Liver (tissue), 3 donors: Measurements from ENCODE around the gene HERPUD2.
A peak's percentile ranks its signal among the peaks of the same experiment; 100 is the strongest.

Experiments
- ATF3 ChIP-seq: IDR thresholded peaks from 2 replicates; pipeline ENCODE4 v1.6.1; 2016; ENCODE audit warnings: antibody characterized with exemption
- CTCF ChIP-seq: fragments of 150-350 bp; IDR thresholded peaks from 2 replicates; pipeline ENCODE4 v1.5.1; 2017; ENCODE audit warnings: improper control_type of control experiment, low read depth, low read length; ENCODE audit not compliant: missing input control
- GABPA ChIP-seq, 2 donors: IDR thresholded peaks in 1 of 2; conservative IDR thresholded peaks in 1 of 2; 2 replicates each; pipeline ENCODE4 v1.6.1; 2016; ENCODE audit warnings: antibody characterized with exemption in 2 of 2, mild to moderate bottlenecking in 1 of 2, moderate library complexity in 1 of 2
- HNF4G ChIP-seq: IDR thresholded peaks from 2 replicates; pipeline ENCODE4 v1.6.1; 2016; ENCODE audit warnings: antibody characterized with exemption
- RAD21 ChIP-seq, 2 donors: IDR thresholded peaks; 2 replicates each; pipeline ENCODE4 v1.6.1; 2016; ENCODE audit warnings: antibody characterized with exemption in 2 of 2, mild to moderate bottlenecking in 2 of 2
- REST ChIP-seq: IDR thresholded peaks from 2 replicates; pipeline ENCODE4 v1.6.1; 2016; ENCODE audit warnings: antibody characterized with exemption, mild to moderate bottlenecking
- RXRA ChIP-seq, 2 donors: IDR thresholded peaks; 2 replicates each; pipeline ENCODE4 v1.6.1; 2017 to 2018; ENCODE audit warnings: antibody characterized with exemption in 2 of 2, mild to moderate bottlenecking in 1 of 2
- SP1 ChIP-seq: IDR thresholded peaks from 2 replicates; pipeline ENCODE4 v1.6.1; 2018; ENCODE audit warnings: antibody characterized with exemption, mild to moderate bottlenecking
- TAF1 ChIP-seq: conservative IDR thresholded peaks from 2 replicates; pipeline ENCODE4 v1.6.1; 2016; ENCODE audit warnings: antibody characterized with exemption, mild to moderate bottlenecking
- YY1 ChIP-seq: IDR thresholded peaks from 2 replicates; pipeline ENCODE4 v1.6.1; 2016; ENCODE audit warnings: antibody characterized with exemption, mild to moderate bottlenecking
- TF ChIP-seq, protein P1 (sequence below): IDR thresholded peaks from 2 replicates; pipeline ENCODE4 v1.6.1; 2016; ENCODE audit warnings: antibody characterized with exemption
- donor health status: healthy.
- donor health status: healthy.

DNA sequence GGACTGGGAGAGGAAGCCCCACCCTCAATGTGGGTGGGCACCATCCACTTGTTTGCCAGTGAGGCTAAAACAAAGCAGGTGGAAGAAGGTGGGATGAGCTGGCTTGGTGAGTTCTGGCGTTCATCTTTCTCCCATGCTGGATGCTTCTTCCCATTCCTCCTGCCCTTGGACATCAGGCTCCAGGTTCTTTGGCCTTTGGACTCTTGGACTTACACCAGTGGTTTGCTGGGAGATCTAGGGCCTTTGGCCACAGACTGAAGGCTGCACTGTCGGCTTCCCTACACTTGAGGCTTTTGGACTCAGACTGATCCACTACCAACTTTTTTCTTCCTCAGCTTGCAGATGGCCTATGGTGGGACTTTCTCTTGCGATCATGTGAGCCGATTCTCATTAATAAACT lies 106.3 kb downstream of the HERPUD2 start:
- no peak for TF ChIP-seq CTCF
- no peak for TF ChIP-seq SP1
- TF ChIP-seq REST: no peak
- TF ChIP-seq RAD21 (IDR thresholded peaks at IDR 0.05): no peak
- TF ChIP-seq GABPA (IDR thresholded peaks at IDR 0.05 in 1 of 2, conservative IDR thresholded peaks at IDR 0.05 in 1 of 2): no peak
- TF ChIP-seq ATF3: no peak
- peak in 1 of 2 donors; percentile 15 for TF ChIP-seq RXRA (IDR thresholded peaks at IDR 0.05)
- no peak for TF ChIP-seq YY1
- no peak for TF ChIP-seq TAF1
- TF ChIP-seq HNF4G: peak; percentile 57
- TF ChIP-seq, protein P1, sequence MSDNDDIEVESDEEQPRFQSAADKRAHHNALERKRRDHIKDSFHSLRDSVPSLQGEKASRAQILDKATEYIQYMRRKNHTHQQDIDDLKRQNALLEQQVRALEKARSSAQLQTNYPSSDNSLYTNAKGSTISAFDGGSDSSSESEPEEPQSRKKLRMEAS: no peak
